Measurements from ENCODE around the gene SSBP4.

Gene SSBP4

DNA sequence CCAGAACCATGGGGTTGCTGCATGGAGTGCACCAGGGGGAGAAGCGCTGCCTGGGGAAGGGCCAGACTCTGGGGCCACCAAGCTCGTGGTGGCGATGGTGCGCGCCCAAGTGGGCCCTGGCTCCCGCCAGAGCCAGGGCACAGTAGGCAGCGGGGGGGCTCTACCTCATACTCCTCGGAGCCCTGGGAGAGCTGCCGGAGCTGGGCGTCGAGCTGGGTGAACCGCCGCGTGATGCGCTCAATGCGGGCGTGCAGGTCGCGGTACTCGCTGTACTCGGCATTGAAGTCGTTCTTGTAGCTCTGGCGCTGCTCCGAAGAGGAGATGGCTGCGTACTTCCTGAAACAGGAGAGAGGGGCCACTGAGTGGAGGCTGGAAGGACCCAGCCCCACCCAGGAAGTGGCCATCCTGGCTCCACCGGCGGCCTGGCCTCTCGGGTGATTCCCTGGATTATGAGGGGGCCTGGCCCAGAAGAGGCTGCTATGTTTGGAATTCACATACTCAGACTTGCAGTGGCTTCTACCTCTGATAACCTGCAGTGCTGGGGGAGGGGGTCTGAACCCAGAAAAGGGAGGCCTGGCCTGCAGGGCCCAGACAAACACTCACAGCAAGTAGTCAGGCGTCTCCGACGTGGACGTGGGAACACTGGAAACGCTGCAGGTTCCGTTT is 27.1 kb downstream of the SSBP4 start:
- no peak for DNase-seq

DNA sequence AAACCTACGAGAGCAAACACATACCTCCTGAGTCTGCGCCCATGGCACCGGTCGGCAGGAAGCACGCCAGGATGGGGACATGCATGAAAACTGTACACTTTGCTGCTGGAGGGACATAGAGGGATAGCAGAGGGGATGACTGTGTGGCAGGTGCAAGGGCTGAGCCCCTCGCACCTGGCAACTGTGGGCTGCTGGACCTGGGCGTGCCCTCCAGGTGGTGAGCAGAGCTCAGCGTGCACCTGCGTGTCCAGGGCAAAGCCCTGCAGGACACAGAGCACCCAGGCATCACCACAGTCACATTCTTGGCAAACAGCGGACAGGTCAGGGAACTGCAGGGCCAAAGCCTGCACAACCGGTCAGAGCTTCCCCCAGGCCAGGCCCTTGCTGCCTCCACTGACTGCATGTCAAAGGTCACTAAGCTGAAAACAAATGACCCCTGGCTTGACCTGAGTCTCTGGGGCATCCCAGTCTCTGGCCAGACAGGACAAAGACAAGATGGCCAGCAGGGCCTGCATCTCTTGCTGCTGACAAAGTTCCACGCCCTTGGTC is 27.7 kb downstream of the SSBP4 start:
- no peak for DNase-seq

DNA sequence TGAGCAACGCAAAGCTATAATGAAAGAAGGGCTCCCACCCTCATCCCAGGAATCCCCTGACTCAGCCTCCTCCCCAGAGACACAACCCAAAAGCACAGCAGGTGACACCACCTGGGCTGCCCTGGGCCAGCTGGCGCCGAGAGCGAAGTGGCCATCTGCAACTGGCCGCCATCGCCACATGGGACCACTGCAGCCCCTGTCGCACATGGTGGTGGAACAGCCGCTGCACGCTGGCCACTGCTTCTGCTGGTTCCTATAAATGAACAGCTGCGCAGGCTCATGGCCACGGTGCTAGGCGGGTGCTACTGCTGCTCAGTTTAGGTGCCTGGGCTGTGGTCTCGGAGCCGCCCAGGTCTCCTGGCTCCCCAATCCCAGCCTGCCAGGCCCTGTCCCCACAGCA is 30.4 kb downstream of the SSBP4 start:
- no peak for DNase-seq

DNA sequence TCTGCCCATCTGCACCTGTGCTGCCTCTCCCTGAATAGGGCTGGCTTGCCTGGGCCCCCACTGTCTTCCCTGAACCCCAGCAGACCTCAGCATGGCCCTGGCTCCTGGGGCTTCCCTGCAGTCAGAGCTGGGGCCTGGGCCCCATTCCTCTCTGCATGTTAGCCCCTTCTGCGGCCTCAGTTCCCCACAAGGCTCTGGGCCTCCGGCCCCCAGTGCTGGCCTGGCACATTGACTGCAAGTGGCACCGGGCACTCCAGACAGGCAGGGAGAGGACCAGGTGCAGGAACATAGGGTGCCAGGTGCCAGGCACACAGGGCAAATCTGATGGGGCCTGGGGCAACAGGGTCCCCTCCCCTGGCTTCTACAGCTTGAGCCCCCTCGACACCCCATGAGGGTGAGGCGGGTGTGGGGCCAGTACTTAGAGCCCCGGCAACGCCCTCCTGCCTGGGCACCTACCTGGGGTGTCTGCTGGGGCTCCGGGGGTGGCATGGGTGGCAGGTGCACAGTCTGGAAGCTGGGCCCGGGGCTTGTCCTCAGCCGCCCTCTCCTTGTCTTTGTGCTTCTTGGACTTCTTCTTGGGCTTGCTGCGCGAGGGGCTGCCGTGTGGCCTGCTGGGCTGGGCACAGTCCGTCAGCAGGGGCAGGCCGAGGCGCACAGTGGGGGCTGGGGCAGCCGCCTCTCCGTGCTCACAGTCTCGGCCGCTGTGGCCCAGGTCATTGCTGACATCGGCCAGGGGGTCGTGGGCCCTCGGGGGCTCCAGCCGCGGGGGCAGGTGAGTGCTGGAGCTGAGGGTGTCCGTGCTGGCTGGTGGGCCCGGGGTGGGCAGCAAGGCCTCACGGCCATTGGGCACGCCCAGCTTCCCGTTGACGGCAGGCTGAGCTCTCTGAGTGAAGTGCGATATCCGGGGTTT is 31.1 kb downstream of the SSBP4 start:
- DNase-seq = no peak

DNA sequence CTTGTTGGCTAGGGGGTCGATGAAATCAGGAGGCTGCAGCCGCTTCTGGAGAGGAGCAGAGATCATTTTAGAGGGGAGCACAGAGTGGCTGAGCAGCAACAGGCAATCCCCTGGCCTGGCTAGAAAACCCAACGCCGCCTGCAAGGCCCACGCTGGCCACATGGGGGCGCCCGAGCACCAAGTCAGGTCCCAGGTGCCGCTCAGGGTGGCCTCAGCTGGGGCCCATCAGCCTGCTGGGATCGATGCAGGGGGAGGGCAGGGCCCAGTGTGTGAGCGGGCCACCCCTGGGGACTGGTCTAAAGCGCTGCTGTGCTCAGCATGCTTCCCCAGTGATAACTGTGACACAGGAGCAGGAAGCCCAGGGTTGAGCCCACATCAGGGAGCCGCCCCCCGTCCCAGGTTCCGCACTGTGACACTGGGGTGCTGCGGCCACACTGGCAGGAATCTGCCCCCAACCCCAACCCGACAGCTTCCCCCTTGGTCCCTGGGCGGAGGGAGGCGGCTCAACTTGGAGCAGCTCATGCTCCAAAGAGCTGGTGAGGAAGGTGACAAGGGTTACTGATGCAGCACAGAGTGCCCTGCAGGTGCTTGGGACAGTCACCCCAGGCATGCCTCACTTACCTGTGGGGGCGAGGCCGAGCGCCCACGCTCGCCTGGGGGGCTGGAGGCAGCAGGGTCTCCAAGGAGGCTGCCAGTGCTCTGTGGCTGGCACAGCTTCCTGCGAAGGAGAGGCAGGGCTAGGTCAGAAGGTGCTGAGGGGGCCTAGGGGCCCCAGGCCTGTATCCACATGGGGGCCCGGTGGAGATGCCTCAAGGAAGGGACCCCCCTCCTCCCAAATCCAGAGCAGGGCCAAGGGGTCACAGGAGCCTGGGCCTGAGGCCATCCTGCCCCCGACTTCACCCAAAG is 32.0 kb downstream of the SSBP4 start:
- DNase-seq = peak; percentile 86

DNA sequence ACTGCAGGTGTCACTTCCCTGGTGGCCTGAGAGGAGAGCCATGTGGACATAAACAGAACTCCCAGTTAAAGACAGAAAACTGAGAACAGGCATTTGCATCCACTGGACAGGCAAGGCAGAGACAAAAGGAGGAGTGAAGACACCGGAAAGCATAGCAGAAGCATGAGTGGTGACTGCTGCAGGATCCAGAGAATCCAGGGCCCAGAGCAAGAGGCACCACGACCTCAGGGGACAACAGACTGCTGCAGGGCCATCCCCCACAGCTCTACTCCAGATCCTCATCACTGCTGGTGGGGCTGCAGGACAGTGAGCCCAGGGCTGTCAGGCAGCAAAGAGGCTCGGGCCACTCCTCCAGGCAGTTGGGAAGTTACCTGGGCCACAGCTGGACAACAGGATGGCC is 33.2 kb downstream of the SSBP4 start:
- no peak for DNase-seq

DNA sequence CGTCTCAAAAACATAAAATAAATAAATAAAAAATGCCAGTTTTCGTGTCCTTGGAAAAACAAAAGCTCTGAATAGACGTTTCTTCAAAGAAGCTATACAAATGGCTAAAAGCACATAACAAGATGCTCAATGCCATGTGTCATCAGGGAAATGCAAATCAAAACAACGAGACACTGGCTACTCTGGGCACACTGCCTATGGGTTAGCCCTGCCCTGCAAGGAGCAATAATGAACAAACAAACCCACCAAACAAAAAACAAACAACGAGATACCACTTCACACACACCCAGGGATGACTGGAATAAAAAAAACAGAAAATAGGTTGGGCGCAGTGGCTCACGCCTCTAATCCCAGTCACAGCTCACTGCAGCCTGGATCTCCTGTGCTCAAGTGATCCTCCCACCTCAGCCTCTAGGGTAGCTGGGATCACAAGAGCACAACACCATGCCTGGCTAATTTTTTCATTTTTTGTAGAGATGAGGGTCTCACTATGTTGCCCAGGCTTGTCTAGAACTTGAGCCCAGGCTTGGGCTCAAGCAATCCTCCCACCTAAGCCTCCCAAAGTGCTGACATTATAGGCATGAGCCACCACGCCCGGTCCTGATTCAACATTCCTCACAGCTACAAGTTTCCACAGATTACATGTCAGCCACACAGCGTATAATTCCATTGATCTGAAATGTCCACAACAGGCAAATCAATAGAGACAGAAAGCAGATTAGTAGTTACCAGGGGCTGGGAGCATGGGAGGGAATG is 34.2 kb downstream of the SSBP4 start:
- no peak for DNase-seq

DNA sequence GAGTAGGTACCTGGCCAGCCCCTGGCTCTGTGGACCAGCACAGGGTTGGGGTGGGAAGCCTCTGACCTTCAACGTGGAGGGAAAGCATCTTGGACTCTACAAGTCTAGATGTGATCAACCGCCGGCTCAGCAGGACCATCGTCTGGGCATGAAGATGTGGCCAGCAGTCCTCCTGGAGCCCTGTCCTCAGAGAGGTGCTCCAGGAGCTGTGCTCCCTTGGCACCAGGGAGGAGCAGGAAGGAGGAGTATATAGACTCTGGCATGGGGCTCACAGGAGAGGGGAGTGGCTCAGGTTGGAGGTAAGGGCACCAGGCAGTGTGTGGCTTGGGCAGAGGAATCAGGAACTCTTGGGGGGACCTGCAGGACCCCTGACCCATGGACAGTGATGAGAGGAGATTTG is 37.1 kb downstream of the SSBP4 start:
- DNase-seq = no peak

DNA sequence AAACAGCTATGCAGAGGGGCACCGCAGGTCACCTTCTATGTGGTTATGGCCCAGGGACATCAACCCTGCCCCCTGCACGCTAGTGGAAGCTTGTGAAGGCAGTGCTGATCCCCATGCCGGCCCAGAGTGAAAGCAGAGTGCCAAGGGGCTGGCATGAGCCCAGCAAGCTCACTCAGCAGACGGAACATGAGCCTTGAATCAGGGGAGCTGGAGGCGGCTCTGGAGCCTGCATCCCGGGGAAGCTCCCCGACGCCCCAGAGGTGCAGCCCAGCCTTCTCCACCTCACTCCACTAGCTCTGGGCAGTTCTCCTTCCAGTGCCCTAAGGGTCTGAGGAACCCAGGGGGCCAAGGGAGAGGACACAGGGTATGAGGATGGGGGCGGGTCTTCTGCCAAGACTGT is 37.8 kb downstream of the SSBP4 start:
- DNase-seq = no peak

DNA sequence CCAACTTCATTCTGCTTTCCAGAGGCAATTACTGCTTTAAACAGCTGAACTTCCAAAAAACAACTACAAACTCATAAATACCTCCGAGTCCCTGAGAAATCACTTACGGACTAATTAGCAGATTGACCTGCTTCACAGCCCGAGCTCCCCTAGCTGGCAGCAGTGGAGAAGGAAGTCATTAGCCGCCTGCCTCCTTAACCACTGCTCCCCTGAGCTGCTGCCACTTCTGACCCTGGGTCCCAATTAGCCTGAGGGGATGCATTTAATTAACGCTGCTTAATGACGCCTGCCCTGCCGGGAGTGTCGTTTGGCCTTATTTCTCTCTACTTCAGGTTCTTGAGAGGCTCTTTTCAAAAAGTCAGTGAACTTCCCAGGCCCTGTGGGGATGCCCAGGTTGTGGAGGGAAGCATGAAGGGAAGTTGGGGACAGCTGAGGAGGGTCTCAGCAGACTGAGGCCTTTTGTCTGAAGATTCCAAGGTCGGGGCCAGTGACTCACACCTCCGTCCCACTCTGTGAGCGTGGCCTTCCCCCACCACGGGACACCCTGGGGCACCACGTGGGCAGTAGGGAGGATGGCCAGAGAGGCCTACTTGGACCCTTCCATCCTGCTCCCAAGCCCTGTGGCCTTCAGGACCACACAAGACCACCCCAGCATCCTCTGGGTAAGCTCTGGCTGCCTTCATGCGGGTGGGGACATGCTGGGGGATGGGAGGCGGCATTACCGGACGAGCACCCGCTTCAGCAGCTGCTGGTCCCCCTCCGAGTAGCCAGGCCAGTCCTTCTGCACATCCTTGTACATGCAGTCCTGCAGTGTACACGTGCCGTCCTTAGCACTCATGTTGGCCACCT is 38.5 kb downstream of the SSBP4 start:
- DNase-seq = no peak

DNA sequence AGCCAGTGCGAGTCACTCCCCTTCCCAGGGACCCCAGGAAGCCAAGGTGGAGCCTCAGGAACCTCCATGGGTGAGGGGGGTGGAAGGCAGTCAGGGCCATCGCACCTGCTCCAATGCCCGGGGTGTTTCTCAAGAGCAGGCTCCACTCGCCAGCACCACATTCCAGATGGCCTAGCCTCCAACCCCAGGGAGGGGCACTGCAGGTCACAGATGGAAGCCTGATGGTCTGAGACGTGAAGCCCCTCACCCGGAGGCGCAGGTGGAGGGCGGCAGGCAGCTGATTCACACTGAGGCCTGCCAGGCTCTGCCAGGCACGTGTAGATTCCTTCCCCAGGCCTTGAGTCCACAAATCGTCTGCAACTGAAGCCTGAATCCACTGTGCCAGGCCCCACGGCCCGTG is 41.7 kb downstream of the SSBP4 start:
- no peak for DNase-seq

DNA sequence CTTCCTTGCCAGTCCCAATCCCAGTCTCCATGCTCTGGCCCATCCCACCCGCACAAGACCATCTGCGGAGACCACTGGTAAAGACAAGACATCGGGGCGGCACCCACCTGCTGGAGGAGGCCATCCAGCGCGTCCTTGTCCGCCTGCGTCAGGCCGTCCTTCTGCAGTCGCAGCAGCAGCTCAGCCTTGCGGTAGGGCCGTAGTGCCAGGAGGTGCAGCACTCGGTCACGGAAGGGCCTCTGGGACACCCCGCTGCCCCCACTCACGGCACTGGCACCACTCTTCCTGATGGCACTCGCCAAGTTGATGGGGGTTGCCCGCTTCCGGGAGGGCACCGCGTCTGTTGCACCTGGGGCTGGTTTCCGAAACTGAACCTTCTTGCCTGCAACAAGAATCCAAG is 42.3 kb downstream of the SSBP4 start:
- no peak for DNase-seq

DNA sequence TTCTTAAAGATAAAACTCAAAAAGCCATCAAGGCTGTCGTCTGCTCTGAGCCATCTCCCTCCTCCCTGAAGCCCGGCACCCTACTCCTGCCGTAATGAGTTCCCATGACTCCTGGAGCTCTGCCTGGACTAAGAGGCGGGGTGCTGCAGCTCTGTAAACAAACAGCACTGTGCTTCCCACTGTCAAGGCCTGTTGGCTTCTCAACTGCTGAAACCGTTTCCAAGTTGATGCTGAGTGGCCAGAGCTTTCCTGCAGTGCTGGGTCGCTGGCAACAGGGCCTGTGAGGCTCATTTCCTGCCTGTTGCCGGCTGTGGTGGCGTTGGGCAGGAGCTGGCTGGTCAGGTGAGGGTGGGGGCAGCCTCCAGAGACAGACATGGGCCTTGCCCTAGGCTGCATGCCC is 45.4 kb downstream of the SSBP4 start:
- DNase-seq = no peak

DNA sequence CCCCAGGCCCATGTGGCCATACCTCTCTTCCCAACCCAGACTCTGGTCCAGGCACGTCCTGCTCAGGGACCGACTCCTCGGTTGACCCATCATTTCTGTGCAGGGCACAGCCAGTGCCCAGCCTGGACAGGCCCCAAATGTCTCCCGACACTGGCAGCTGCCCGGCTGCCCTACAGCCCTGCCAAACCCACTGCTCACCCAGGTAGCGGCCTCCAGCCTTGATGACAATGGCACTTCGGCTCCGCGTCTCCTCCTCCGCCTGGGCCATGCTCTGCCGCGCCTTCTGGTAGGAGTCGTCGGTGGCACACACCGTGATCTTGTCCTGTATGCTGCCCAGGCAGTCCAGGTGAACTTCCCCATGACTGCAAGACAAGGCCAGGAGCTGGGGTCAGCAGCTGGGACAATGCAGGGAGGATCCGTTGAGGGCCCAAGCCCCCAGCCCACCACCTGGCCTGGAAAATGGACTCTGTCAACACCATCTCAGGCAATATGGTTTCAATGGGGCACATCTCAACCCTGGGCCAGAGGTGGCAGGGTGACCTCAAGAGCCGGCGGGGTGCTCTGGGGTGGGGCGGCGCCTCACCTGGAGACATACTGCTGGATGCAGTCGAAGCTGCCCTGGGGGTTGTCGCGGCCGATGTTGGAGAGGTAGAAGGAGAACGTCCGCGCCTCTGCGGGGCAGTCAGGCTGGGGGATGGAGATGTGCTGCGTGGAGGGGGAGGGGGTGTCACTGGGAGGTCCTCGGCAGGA is 46.2 kb downstream of the SSBP4 start:
- DNase-seq = no peak

DNA sequence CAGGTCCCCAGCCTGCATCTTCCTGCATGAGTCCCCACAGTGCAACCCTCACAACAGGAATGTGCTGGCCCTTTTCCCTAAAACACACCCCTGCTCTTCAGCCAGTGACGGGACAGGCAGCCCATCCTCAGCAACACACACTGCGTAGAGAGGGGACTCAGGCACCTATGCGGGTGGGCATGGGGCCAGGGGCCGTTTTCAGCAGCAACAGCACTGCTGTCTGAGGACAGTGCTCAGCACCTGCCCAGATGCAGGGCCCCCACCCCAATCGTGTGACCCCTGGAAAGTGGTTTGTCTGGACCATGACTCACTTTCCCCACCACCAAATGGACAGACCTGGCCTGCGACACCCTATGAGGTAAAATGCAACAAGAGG is 46.8 kb downstream of the SSBP4 start:
- DNase-seq = no peak

DNA sequence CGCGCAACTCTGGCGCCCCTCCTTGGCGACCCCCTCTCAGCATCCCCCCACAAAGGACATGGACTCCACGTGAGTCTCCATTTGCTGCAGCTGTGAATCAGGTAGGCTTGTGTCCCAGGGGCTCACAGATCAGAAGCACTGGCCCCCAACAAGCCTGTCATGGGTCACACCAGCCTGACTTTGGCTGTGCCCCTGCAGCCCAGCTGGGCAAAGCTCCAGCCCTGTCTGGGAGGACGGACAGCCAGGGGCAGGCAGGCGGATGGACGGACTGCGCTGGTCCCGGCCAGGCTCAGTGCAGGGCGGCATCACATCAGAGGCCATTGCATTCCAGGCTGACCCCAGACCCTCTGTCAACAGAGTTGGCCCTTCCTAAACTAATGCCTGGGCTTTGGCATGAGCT is 47.2 kb downstream of the SSBP4 start:
- no peak for DNase-seq

DNA sequence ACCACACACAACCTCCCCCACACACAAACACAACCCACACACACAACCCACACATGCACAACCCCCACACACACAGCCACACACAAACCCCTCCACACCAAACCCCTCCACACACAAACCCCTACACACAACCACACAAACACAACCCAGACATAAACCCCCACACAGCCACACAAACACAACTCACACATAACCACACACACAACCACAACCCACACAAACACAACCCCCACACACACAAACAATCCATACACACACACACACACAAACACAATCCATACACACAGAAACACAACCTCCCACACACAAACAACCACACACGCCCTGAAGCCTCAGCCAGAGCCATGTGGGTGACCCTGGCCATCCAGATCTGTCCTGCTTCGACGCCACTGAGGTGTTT is 48.8 kb downstream of the SSBP4 start:
- DNase-seq = no peak

DNA sequence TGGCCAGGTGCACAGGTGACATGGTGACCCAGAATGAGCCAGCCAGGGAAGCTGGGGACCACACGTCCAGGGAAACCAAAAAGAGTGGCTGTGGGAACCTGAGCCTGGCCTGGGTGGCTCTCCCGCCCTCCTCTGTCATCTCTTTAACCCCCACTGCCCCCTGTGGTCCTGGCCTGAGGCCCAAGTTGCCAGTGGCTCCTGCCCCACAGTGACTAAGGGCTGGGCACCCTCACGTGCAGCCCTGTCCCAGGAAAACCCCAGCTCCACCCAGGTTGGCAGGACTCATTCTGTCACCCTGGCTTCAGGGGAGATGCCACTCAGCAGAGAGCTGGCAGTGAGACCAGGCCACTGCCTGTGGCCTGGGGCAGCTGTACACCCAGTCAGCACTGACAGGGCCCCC is 49.3 kb downstream of the SSBP4 start:
- no peak for DNase-seq

DNA sequence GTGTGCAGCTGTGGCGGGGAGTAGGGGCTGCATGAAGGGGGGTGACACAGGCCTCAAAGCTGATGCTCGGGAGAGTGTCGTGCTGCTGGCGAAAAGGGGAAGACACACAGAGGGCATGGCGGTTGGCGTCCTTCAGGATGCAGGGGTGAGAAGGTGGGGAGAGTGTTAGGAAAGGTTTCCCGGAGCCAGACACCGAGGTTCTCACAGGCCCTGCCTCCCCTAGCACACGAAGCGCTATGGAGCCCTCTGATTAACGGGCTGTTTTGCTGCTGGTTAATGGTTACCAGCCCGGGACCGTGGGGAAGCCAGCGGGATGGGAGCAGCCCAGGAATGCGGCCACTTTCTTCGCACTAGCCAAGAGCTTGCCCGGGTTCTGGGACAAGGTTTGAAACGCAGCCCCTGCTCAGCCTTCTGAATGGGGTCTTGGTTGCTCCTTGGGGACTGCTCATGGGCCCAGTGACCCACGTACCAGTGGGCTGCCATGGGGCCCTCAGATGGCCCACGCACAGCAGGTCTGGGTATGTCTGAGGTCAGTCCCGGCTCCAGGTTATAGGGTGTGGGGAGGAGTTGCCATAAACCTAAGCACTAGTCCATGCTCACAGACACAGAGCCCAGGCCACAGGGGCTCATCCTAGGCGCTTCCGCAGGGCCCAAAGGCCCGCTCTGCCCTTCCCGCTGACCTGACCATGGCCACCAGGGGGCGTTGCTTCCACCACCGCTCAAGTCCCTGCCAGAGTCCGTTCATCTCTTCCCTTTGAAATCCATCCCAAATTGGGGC is 50.1 kb downstream of the SSBP4 start:
- peak; percentile 62 for DNase-seq

DNA sequence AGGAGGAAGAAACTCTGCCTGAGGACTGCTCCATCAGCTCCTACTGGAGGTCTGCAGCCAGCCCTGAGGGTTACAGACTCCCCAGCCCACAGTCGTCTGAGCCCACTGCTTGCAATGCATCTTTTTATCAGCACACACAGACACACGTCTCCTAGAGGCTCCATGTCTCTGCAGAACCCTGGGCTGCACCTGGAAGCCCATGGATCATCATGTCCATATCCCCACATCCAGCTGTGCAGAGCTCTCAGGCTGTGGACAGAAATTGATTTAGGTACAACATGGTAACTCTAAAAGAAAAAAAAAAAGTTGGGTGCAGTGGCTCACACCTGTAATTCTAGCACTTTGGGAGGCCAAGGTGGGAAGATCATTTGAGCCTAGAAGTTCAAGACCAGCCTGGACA is 51.6 kb downstream of the SSBP4 start:
- no peak for DNase-seq
